GM18870 (cell line): ENCODE data around the gene INPP1.
A peak's percentile ranks its signal among the peaks of the same experiment; 100 is the strongest.

Experiments used
- ATAC-seq: cut with Tn5 transposase; IDR thresholded peaks from one replicate; pipeline ENCODE4 v1.9.1; 2021; ENCODE audit warnings: moderate library complexity; ENCODE audit not compliant: unreplicated experiment

The INPP1 gene

GRCh38 chr2:190407662-190408537 lies 64.5 kb downstream of the INPP1 start, which contains the start of gene MFSD6:
Gene MFSD6 (plus strand): TSS chr2:190408355. CDS start chr2:190436030, 27,675 bp downstream.
- ATAC-seq = peak; percentile 26

GRCh38 chr2:190408538-190409271 lies 65.3 kb downstream of the INPP1 start:
- peak; percentile 58 for ATAC-seq

- no peak for ATAC-seq
Observed at GRCh38 chr2:190409616-190410015, 66.2 kb downstream of the INPP1 start.

GRCh38 chr2:190410166-190410565 lies 66.8 kb downstream of the INPP1 start:
- ATAC-seq = no peak

- ATAC-seq = no peak
Observed at GRCh38 chr2:190412966-190413365, 69.6 kb downstream of the INPP1 start.

- no peak for ATAC-seq
Observed at GRCh38 chr2:190413421-190413820, 70.0 kb downstream of the INPP1 start.

GRCh38 chr2:190415251-190415650 lies 71.9 kb downstream of the INPP1 start:
- no peak for ATAC-seq

GRCh38 chr2:190415794-190416775 lies 72.7 kb downstream of the INPP1 start:
- no peak for ATAC-seq

GRCh38 chr2:190417045-190417842 lies 73.9 kb downstream of the INPP1 start:
- no peak for ATAC-seq

GRCh38 chr2:190418727-190419126 lies 75.3 kb downstream of the INPP1 start:
- no peak for ATAC-seq

- ATAC-seq = no peak
Observed at GRCh38 chr2:190420801-190421200, 77.4 kb downstream of the INPP1 start.
